GM12891 (cell line): ENCODE measurements around the gene TNFAIP8L3. TPM values are rescaled to one million over a fixed set of nuclear protein-coding genes. Genes with fewer than 3 reads are reported as not detected.
"Not testable (repeated sequence)": the region's sequence is repeated elsewhere in the genome, so short reads cannot be mapped to it uniquely, and the experiment has no call there.

ENCODE experiments used
- DNase-seq: peaks from one replicate; pipeline ENCODE4 v3.0.0; 2011; ENCODE audit warnings: low spot score; ENCODE audit not compliant: insufficient read length
- FAIRE-seq: peaks from 2 replicates; lab custom pipeline; 2011; peaks lifted over from hg19 to GRCh38; lab: Jason Lieb, UNC
- PAX5 ChIP-seq: IDR thresholded peaks from 2 replicates; pipeline ENCODE4 v1.6.1; 2011; ENCODE audit warnings: low read length, moderate library complexity, mild to moderate bottlenecking; ENCODE audit not compliant: insufficient read depth, severe bottlenecking
- POLR2A ChIP-seq: IDR thresholded peaks from 2 replicates; pipeline ENCODE4 v1.6.1; 2011; ENCODE audit warnings: low read depth, low read length, control low read depth
- POLR2AphosphoS5 ChIP-seq: IDR thresholded peaks from 2 replicates; pipeline ENCODE4 v1.6.1; 2011; ENCODE audit warnings: low read depth, low read length, control low read depth
- POU2F2 ChIP-seq: IDR thresholded peaks from 2 replicates; pipeline ENCODE4 v1.6.1; 2011; ENCODE audit warnings: low read depth, mild to moderate bottlenecking, control low read depth, low read length, moderate library complexity
- SPI1 ChIP-seq: IDR thresholded peaks from 2 replicates; pipeline ENCODE4 v1.6.1; 2011; ENCODE audit warnings: low read depth, low read length, control low read depth
- TAF1 ChIP-seq: IDR thresholded peaks from 2 replicates; pipeline ENCODE4 v1.6.1; 2011; ENCODE audit warnings: low read depth, low read length, control low read depth
- polyA plus RNA-seq: library from polyadenylated mRNA; unstranded; fragments of >200 nt; gene quantifications from one replicate; pipeline ENCODE4 v1.2.1, GENCODE V29; 2012; ENCODE audit warnings: low read depth, missing spikeins, inconsistent platforms; ENCODE audit not compliant: missing spikeins

Gene TNFAIP8L3
- polyA plus RNA-seq = 0.08 TPM

GRCh38 chr15:51094606-51095569, at the start of gene TNFAIP8L3:
TSS of gene TNFAIP8L3 (minus strand) at chr15:51094906. CDS start at chr15:51094595, 311 bp downstream.
- TF ChIP-seq SPI1 = no peak
- TF ChIP-seq POLR2A = no peak
- no peak for TF ChIP-seq POLR2AphosphoS5
- TF ChIP-seq PAX5 = no peak
- no peak for TF ChIP-seq POU2F2
- TF ChIP-seq TAF1 = no peak
- DNase-seq = no peak
- FAIRE-seq = no peak

DNA sequence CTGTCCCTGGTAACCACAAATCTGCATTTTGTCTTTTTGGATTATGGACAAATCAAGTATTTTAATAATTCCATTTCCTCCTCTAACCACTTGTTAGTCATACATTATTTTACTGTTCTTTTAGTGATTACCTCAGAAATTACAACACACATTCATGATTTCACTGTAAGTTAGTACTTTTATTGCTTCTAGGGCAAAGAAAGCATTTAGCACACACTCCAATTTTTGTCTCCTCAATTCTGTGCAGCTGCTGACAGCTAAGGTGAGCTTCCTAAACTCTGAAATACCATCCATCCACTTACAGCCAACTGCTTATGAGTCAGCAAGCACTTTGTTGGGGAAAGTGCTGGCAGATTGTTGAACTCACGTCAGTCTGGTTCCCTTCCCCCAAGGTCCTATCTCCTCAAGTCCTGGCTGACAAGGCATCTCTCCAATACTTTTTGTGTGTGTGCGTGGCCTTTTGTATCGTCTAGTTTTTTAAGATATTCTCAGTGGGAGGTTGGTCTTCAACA, 49.4 kb upstream of the TNFAIP8L3 start:
- DNase-seq (no peak), FAIRE-seq (no peak)
- TF ChIP-seq POLR2AphosphoS5 (no peak), POLR2A (no peak), POU2F2 (no peak), PAX5 (no peak), SPI1 (no peak)

GRCh38 chr15:51140347-51140746, 45.6 kb upstream of the TNFAIP8L3 start:
- FAIRE-seq = not testable (repeated sequence)

DNA sequence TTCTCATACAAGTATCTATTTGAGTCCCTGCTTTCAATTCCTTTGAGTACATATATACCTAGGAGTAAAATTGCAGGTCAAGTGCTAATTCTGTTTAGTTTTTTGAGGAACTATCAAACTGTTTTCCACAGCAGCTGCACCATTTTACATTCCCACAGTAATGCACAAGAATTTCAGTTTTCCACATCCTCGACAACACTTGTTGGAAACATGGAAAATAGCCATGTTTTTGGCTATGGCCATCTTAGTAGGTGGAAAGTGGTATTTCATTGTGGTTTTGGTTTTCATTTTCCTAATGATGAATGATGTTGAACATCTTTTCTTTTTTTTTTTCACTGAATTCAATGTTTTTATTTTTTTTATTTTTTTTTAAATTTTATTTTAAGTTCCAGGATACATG, 44.4 kb upstream of the TNFAIP8L3 start:
- FAIRE-seq (no peak), DNase-seq (no peak)
- TF ChIP-seq POLR2AphosphoS5 (no peak), SPI1 (no peak), POU2F2 (no peak)

More at GRCh38 chr15:51140347-51140746, 45.6 kb upstream of the TNFAIP8L3 start:
- DNase-seq = not testable (repeated sequence)

GRCh38 chr15:51137880-51138430, 43.2 kb upstream of the TNFAIP8L3 start:
- TF ChIP-seq POLR2A = no peak
- no peak for TF ChIP-seq SPI1
- no peak for TF ChIP-seq PAX5
- TF ChIP-seq TAF1 = no peak
- TF ChIP-seq POLR2AphosphoS5 = no peak
- no peak for TF ChIP-seq POU2F2
- DNase-seq (no peak), FAIRE-seq (no peak)

DNA sequence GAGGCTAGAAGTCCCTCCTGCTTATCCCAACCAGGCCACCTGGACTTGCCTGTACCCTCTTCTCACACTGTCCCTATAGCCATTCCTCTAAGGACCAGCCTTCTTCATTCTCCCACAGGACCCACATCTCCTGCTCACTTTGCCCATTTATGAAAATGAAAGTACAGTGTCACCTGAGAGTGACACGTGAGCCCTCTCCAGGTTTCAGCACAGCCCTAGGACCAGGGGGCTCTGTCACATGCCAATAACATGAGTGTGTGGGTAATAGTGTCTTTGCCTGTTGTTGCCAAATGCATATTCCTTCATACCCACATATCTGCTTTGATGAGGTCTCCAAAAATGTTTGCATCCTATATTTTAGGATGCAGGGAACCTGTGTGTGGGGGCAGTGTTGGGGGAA, 42.3 kb upstream of the TNFAIP8L3 start:
- TF ChIP-seq TAF1 = no peak
- TF ChIP-seq SPI1 = no peak
- TF ChIP-seq POLR2AphosphoS5 = no peak
- TF ChIP-seq PAX5 = no peak
- DNase-seq (no peak), FAIRE-seq (no peak)

DNA sequence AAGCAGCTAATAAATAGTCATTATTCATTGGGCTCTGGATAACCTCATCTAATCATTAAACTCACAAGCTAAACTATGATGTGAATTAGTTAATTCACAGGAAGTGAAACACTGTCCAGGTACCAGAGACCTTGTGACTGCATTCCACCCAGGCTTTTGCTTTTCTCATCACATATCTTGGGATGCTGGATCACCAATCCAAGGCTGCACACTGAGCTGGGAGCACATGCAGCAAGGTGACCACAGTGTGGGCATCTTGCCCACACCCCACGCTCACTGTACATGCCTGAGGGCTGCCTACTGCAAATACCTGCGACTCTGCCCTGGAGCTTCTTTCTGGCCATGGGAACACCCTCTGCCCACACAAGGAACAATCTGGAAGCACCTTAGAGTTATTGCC, 40.6 kb upstream of the TNFAIP8L3 start:
- TF ChIP-seq POLR2AphosphoS5 (no peak), TAF1 (no peak), POLR2A (no peak), PAX5 (no peak), POU2F2 (no peak), SPI1 (no peak)
- FAIRE-seq (no peak), DNase-seq (no peak)

GRCh38 chr15:51134416-51135199, 39.9 kb upstream of the TNFAIP8L3 start:
- FAIRE-seq = no peak
- TF ChIP-seq SPI1 (no peak), POLR2A (no peak), POU2F2 (no peak), POLR2AphosphoS5 (no peak), PAX5 (no peak), TAF1 (no peak)
- DNase-seq = no peak

- no peak for FAIRE-seq
- no peak for TF ChIP-seq TAF1
- TF ChIP-seq POLR2A = no peak
- DNase-seq = no peak
Measured at GRCh38 chr15:51133140-51133765, 38.5 kb upstream of the TNFAIP8L3 start.
